BJ (cell line): ENCODE results near the gene LUZP2. TPM values are rescaled to one million over a fixed set of nuclear protein-coding genes. Genes with fewer than 3 reads are reported as not detected.

Experiments used
- CTCF ChIA-PET: fragments of 350-600 bp; formaldehyde crosslinking; extraction: SDS; loops from one replicate; lab custom pipeline; 2021; ENCODE audit warnings: antibody characterized with exemption, inconsistent platforms; lab: Yijun Ruan, JAX
- POLR2A ChIA-PET: fragments of 300-600 bp; sonication (Branson Sonifier 250); formaldehyde crosslinking; extraction: SDS; loops from one replicate; lab custom pipeline; 2021; ENCODE audit warnings: antibody characterized with exemption; lab: Charles Lee
- DNase-seq: peaks from one replicate; pipeline ENCODE4 v3.0.0-alpha.2; 2011; ENCODE audit warnings: low read depth
- H3K27me3 ChIP-seq: 2 replicates; pipeline ENCODE4 v1.6.0; 2011; ENCODE audit warnings: low read length; ENCODE audit not compliant: control insufficient read depth, insufficient read depth
- H3K36me3 ChIP-seq: 2 replicates; pipeline ENCODE4 v1.5.1; 2011; ENCODE audit warnings: low read length; ENCODE audit not compliant: control insufficient read depth, insufficient read depth
- H3K4me3 ChIP-seq: 2 replicates; pipeline ENCODE4 v1.5.1; 2011; ENCODE audit warnings: low read depth, mild to moderate bottlenecking, control low read depth, low read length
- polyA plus RNA-seq: library from polyadenylated mRNA; depleted of rRNA; stranded (reverse); fragments of >200 nt; gene quantifications from 2 replicates; pipeline ENCODE4 v1.2.3, GENCODE V29; 2011
- TF ChIP-seq, protein P1 (sequence below): IDR thresholded peaks from 2 replicates; pipeline ENCODE4 v1.5.1; 2011; ENCODE audit warnings: low read depth, mild to moderate bottlenecking, control low read depth, inconsistent platforms, low read length, moderate library complexity; ENCODE audit not compliant: insufficient read depth

LUZP2 gene
- polyA plus RNA-seq, 1 experiment, result 0.05 TPM

DNA sequence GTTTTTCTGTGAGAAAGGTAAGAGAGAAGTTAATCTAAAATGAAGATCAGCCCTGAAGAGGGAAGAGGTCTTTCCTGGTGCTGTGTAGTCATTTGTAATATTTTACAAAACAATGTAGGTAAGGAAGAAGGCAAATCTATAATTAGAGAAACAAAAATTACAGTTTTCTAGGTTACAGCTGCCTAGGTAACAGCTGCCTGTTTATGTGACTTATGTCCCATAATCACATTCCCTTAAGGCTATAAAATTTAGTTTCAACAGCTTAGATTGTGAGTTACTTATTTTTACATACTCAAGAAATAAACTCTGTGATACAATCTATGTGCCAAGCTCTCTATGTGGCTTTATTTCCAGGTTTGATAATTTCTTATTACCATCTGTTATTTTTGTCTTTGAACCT lies 19.8 kb downstream of the LUZP2 start:
- ChIA-PET CTCF (interaction anchor here (1.8 kb wide), 1 partner anchor 10 kb away, joined by 3 read pairs; no protein-coding TSS in a partner anchor), POLR2A (no interaction called here)
- Histone ChIP-seq H3K27me3 (no peaks in the 10 kb centered on the region), H3K4me3 (no peak overlapping the region), H3K36me3 (no peaks in the 10 kb centered on the region)
- TF ChIP-seq, protein P1, sequence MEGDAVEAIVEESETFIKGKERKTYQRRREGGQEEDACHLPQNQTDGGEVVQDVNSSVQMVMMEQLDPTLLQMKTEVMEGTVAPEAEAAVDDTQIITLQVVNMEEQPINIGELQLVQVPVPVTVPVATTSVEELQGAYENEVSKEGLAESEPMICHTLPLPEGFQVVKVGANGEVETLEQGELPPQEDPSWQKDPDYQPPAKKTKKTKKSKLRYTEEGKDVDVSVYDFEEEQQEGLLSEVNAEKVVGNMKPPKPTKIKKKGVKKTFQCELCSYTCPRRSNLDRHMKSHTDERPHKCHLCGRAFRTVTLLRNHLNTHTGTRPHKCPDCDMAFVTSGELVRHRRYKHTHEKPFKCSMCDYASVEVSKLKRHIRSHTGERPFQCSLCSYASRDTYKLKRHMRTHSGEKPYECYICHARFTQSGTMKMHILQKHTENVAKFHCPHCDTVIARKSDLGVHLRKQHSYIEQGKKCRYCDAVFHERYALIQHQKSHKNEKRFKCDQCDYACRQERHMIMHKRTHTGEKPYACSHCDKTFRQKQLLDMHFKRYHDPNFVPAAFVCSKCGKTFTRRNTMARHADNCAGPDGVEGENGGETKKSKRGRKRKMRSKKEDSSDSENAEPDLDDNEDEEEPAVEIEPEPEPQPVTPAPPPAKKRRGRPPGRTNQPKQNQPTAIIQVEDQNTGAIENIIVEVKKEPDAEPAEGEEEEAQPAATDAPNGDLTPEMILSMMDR, result no peak
- no peak for DNase-seq

DNA sequence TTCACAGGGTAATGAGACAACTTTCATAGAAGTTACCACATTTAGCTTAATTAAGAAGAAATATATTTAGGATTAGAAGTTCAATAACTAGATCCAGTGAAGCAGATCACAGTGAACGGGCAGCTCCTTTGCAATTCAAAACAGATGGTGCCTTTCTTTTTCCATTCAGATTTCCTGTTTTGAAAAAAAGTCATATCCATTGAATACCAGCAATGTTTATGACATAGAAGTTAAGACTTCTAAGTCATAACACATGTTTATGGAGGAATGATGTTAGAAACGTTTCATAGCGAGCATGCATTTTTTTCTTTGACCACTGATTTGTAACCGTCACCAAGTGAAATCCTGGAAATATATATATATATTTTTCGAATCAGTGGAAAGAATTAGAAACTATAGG lies 24.7 kb downstream of the LUZP2 start:
- ChIA-PET POLR2A (no interaction called here), CTCF (no interaction called here)
- DNase-seq, result no peak
- Histone ChIP-seq H3K27me3 (no peaks in the 10 kb centered on the region), H3K4me3 (no peak overlapping the region), H3K36me3 (no peaks in the 10 kb centered on the region)
- TF ChIP-seq, protein P1, result no peak

DNA sequence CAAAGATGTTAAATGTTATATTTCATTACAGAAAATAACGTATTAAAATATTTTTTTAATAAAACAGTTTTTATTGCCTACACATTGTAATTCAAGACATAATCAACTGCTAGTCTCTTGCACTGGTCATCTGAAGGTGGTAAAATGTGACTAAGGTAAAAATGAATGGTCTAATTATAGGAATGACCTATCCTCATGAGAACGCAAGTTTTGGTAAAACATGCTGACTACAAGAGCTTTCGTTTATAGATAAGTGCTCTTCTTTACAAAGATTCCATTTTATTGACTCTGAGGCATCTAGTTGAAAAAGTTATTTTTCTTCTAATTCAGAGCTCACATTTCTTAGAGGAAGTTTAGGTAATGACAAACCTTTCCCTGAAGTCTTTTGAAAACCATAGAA lies 27.3 kb downstream of the LUZP2 start:
- TF ChIP-seq, protein P1, result no peak
- Histone ChIP-seq H3K4me3 (no peak overlapping the region), H3K36me3 (no peaks in the 10 kb centered on the region), H3K27me3 (no peaks in the 10 kb centered on the region)
- POLR2A ChIA-PET, result no interaction called here
- CTCF ChIA-PET, result no interaction called here
- DNase-seq, result no peak

DNA sequence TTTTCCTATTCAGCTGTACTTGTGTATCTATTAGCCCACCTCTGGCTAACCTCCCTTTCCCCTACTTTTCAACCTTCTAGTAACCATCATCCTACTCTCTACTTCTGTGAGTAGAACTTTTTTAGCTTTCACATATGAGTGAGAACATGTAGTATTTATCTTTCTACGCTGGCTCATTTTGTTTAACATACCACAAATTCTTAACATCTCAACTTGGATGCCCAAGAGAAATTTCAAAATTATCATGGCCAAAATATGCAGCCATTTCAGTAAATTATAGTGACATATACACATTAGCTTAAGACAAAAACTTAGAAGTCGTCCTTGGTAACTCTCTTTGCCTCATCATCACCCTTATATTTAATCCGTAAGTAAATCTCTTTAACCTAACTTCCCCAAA lies 34.7 kb downstream of the LUZP2 start:
- POLR2A ChIA-PET, result no interaction called here
- CTCF ChIA-PET, result interaction anchor here (1.2 kb wide), 1 partner anchor 26 kb away, joined by 3 read pairs; no protein-coding TSS in a partner anchor
- TF ChIP-seq, protein P1, result no peak

DNA sequence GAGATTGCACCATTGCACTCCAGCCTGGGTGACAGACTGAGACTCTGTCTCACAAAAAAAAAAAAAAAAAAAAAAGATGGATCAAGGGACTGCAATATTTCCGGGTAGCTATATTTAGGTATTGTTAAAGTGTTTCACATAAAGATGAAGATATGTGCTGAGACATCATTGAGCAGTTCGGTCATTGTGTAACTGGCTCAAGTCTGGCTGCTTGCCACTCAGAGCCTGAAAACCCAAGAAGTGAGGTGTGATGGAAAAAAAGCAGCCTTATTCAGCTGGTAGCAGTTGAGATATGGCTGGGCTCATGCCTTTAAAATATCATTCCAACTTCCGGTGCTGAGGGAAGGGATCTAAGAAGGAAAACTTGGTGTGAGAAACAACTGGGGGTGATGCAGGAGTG lies 46.9 kb downstream of the LUZP2 start:
- DNase-seq, result no peak
- TF ChIP-seq, protein P1, result no peak
- Histone ChIP-seq H3K27me3 (no peaks in the 10 kb centered on the region), H3K4me3 (no peak overlapping the region), H3K36me3 (no peaks in the 10 kb centered on the region)
- ChIA-PET POLR2A (no interaction called here), CTCF (no interaction called here)

More for the DNA sequence above, 34.7 kb downstream of the LUZP2 start:
- no peaks in the 10 kb centered on the region for H3K27me3 ChIP-seq
- DNase-seq, result no peak
- no peaks in the 10 kb centered on the region for H3K36me3 ChIP-seq
- no peak overlapping the region for H3K4me3 ChIP-seq
